H9 (cell line): ENCODE results near the gene LIPM. TPM values are rescaled to one million over a fixed set of nuclear protein-coding genes. Genes with fewer than 3 reads are reported as not detected.

Experiments
- DNase-seq: peaks from one replicate; pipeline ENCODE4 v3.0.0-alpha.2; 2017
- H2AFZ ChIP-seq: one replicate; pipeline ENCODE4 v1.6.1; 2013; ENCODE audit warnings: mild to moderate bottlenecking, low read length, control low read depth, moderate library complexity
- H2AK5ac ChIP-seq: 2 replicates; pipeline ENCODE4 v1.6.1; 2013; ENCODE audit warnings: low read length, control low read depth, mixed read lengths; ENCODE audit not compliant: insufficient read length
- H2BK120ac ChIP-seq: one replicate; pipeline ENCODE4 v1.6.1; 2013; ENCODE audit warnings: low read depth, mild to moderate bottlenecking, low read length, control low read depth, inconsistent platforms; ENCODE audit not compliant: poor library complexity, severe bottlenecking
- H2BK12ac ChIP-seq: 2 replicates; pipeline ENCODE4 v1.6.1; 2013; ENCODE audit warnings: low read length, control low read depth, mixed read lengths, low read depth; ENCODE audit not compliant: insufficient read length
- H2BK15ac ChIP-seq: 2 replicates; pipeline ENCODE4 v1.6.1; 2013; ENCODE audit warnings: low read depth, low read length, control low read depth
- H2BK20ac ChIP-seq: one replicate; pipeline ENCODE4 v1.6.1; 2013; ENCODE audit warnings: low read depth, mild to moderate bottlenecking, low read length, control low read depth, inconsistent platforms; ENCODE audit not compliant: poor library complexity, severe bottlenecking
- H2BK5ac ChIP-seq: 2 replicates; pipeline ENCODE4 v1.6.1; 2013; ENCODE audit warnings: low read length, control low read depth, mixed read lengths; ENCODE audit not compliant: insufficient read length
- H3K14ac ChIP-seq: 2 replicates; pipeline ENCODE4 v1.6.1; 2013; ENCODE audit warnings: low read length, control low read depth; ENCODE audit not compliant: insufficient read depth
- H3K18ac ChIP-seq: 2 replicates; pipeline ENCODE4 v1.6.1; 2013; ENCODE audit warnings: low read depth, mild to moderate bottlenecking, mixed read lengths, low read length, control low read depth; ENCODE audit not compliant: insufficient read length
- H3K23ac ChIP-seq: 2 replicates; pipeline ENCODE4 v1.6.1; 2013; ENCODE audit warnings: low read length, control low read depth, mixed read lengths, low read depth; ENCODE audit not compliant: insufficient read length
- H3K23me2 ChIP-seq: 2 replicates; pipeline ENCODE4 v1.6.1; 2013; ENCODE audit warnings: low read depth, mild to moderate bottlenecking, mixed read lengths, low read length, control low read depth; ENCODE audit not compliant: insufficient read length, poor library complexity, severe bottlenecking
- H3K27ac ChIP-seq: 2 replicates; pipeline ENCODE4 v1.5.1; 2013; ENCODE audit warnings: low read length, control low read depth, mixed read lengths, low read depth; ENCODE audit not compliant: insufficient read length
- H3K27me3 ChIP-seq: 2 replicates; pipeline ENCODE4 v1.6.1; 2013; ENCODE audit warnings: low read length, control low read depth, inconsistent platforms; ENCODE audit not compliant: insufficient read depth
- H3K4ac ChIP-seq: 2 replicates; pipeline ENCODE4 v1.6.1; 2013; ENCODE audit warnings: low read depth, mild to moderate bottlenecking, control low read depth, inconsistent platforms, low read length, moderate library complexity
- H3K4me1 ChIP-seq: 2 replicates; pipeline ENCODE4 v1.6.1; 2013; ENCODE audit warnings: low read length, control low read depth, inconsistent platforms; ENCODE audit not compliant: insufficient read depth
- H3K4me2 ChIP-seq: 2 replicates; pipeline ENCODE4 v1.6.1; 2013; ENCODE audit warnings: low read length, control low read depth, mixed read lengths; ENCODE audit not compliant: insufficient read length, insufficient read depth
- H3K56ac ChIP-seq: 2 replicates; pipeline ENCODE4 v1.6.1; 2013; ENCODE audit warnings: low read depth, mild to moderate bottlenecking, mixed read lengths, low read length, control low read depth; ENCODE audit not compliant: insufficient read length
- H3K79me1 ChIP-seq: 2 replicates; pipeline ENCODE4 v1.6.1; 2013; ENCODE audit warnings: low read depth, mild to moderate bottlenecking, moderate library complexity, low read length, control low read depth, inconsistent platforms; ENCODE audit not compliant: insufficient read depth, poor library complexity, severe bottlenecking
- H3K79me2 ChIP-seq: 2 replicates; pipeline ENCODE4 v1.6.1; 2013; ENCODE audit warnings: low read length, control low read depth, inconsistent platforms; ENCODE audit not compliant: insufficient read depth
- H3K9ac ChIP-seq: 2 replicates; pipeline ENCODE4 v1.6.1; 2013; ENCODE audit warnings: low read length, control low read depth, mixed read lengths; ENCODE audit not compliant: insufficient read length; ENCODE audit errors: extremely low read depth
- H3K9me3 ChIP-seq: one replicate; pipeline ENCODE4 v1.6.1; 2013; ENCODE audit warnings: low read depth, low read length, inconsistent platforms; ENCODE audit not compliant: control insufficient read depth
- H3T11ph ChIP-seq: one replicate; pipeline ENCODE4 v1.6.1; 2013; ENCODE audit warnings: mild to moderate bottlenecking, low read length, control low read depth, inconsistent platforms
- H4K20me1 ChIP-seq: one replicate; pipeline ENCODE4 v1.6.1; 2013; ENCODE audit not compliant: control insufficient read depth, insufficient read length, insufficient read depth
- H4K5ac ChIP-seq: 2 replicates; pipeline ENCODE4 v1.6.1; 2013; ENCODE audit warnings: low read depth, mild to moderate bottlenecking, mixed read lengths, low read length, control low read depth; ENCODE audit not compliant: insufficient read length
- H4K8ac ChIP-seq: replicated peaks from 2 replicates; pipeline ENCODE4 v1.6.1; 2013; ENCODE audit warnings: low read length, control low read depth, mixed read lengths, low read depth; ENCODE audit not compliant: insufficient read length
- H4K91ac ChIP-seq: 2 replicates; pipeline ENCODE4 v1.6.1; 2013; ENCODE audit warnings: low read depth, mild to moderate bottlenecking, moderate library complexity, mixed read lengths, low read length, control low read depth; ENCODE audit not compliant: insufficient read length
- H3K27ac Mint-ChIP-seq, 3 experiments: 2 replicates in 2 of 3; 3 replicates in 1 of 3; pipeline ENCODE4 v1.8.0; 2020 to 2021; ENCODE audit warnings: mixed read lengths in 3 of 3, mild to moderate bottlenecking in 1 of 3, moderate library complexity in 1 of 3
- H3K27me3 Mint-ChIP-seq: 2 replicates; pipeline ENCODE4 v1.8.0; 2021; ENCODE audit warnings: low read depth, mild to moderate bottlenecking, moderate library complexity, mixed read lengths
- H3K36me3 Mint-ChIP-seq, 3 experiments: 2 replicates in 2 of 3; 3 replicates in 1 of 3; pipeline ENCODE4 v1.8.0; 2020 to 2021; ENCODE audit warnings: low read depth in 3 of 3, mixed read lengths in 3 of 3; ENCODE audit not compliant: insufficient read depth in 1 of 3
- H3K4me1 Mint-ChIP-seq, 2 experiments: 2 replicates each; pipeline ENCODE4 v1.8.0; 2020; ENCODE audit warnings: mixed read lengths in 2 of 2
- H3K4me3 Mint-ChIP-seq, 2 experiments: 2 replicates in 1 of 2; 3 replicates in 1 of 2; pipeline ENCODE4 v1.8.0; 2020 to 2021; ENCODE audit warnings: mild to moderate bottlenecking in 2 of 2, mixed read lengths in 2 of 2, moderate library complexity in 1 of 2
- H3K9me3 Mint-ChIP-seq, 2 experiments: 2 replicates in 1 of 2; 3 replicates in 1 of 2; pipeline ENCODE4 v1.8.0; 2020; ENCODE audit warnings: mild to moderate bottlenecking in 2 of 2, mixed read lengths in 2 of 2, moderate library complexity in 1 of 2
- WGBS: extraction: QIAGEN DNeasy Blood & Tissue Kit; methylation state at CpG from one replicate; pipeline ENCODE4 v1.1.7; 2013; ENCODE audit warnings: missing lambda C conversion rate, low lambda C conversion rate, mixed read lengths; ENCODE audit not compliant: insufficient read length; ENCODE audit errors: extremely low coverage; 5-methylcytosine and 5-hydroxymethylcytosine counted together
- total RNA-seq: library from RNA; stranded (reverse); gene quantifications from 2 replicates; pipeline ENCODE4 v1.2.1, GENCODE V29; 2021
- TF ChIP-seq, protein P1 (sequence below): fragments of 200-600 bp; sonication (generic); conservative IDR thresholded peaks from 3 replicates; pipeline ENCODE4 v1.8.0; 2021; ENCODE audit warnings: antibody characterized with exemption, mild to moderate bottlenecking

The LIPM gene
- total RNA-seq, 1 experiment from 2014 or later: not detected

GRCh38 chr10:88827671-88828070 lies 25.1 kb downstream of the LIPM start:
- no peak for DNase-seq
- H3K27me3 ChIP-seq: no peaks in the 10 kb centered on the region
- no peak overlapping the region for H2AFZ ChIP-seq
- no peak overlapping the region for H3K23ac ChIP-seq
- WGBS: no CpG with 5 or more reads among the region's 2 CpGs
- H3T11ph ChIP-seq: no peak overlapping the region
- Mint-ChIP-seq H3K4me1 (0 out of 4 replicates have a peak, but pooled peaks cover 0 to 2% of the 10 kb centered on the region in 2 experiments), H3K27ac (no peak overlapping the region), H3K27me3 (peaks cover 1% of the 10 kb centered on the region; the same call in 1 of the 2 replicates), H3K9me3 (no peaks in the 10 kb centered on the region), H3K36me3 (no peaks in the 10 kb centered on the region), H3K4me3 (no peak overlapping the region)
- no peak overlapping the region for H3K18ac ChIP-seq
- H4K8ac ChIP-seq: no peak overlapping the region
- no peak overlapping the region for H2BK15ac ChIP-seq
- no peak overlapping the region for H3K56ac ChIP-seq
- H3K4ac ChIP-seq: no peak overlapping the region
- no peak overlapping the region for H2AK5ac ChIP-seq
- H2BK5ac ChIP-seq: no peak overlapping the region
- no peak overlapping the region for H4K91ac ChIP-seq
- TF ChIP-seq, protein P1, sequence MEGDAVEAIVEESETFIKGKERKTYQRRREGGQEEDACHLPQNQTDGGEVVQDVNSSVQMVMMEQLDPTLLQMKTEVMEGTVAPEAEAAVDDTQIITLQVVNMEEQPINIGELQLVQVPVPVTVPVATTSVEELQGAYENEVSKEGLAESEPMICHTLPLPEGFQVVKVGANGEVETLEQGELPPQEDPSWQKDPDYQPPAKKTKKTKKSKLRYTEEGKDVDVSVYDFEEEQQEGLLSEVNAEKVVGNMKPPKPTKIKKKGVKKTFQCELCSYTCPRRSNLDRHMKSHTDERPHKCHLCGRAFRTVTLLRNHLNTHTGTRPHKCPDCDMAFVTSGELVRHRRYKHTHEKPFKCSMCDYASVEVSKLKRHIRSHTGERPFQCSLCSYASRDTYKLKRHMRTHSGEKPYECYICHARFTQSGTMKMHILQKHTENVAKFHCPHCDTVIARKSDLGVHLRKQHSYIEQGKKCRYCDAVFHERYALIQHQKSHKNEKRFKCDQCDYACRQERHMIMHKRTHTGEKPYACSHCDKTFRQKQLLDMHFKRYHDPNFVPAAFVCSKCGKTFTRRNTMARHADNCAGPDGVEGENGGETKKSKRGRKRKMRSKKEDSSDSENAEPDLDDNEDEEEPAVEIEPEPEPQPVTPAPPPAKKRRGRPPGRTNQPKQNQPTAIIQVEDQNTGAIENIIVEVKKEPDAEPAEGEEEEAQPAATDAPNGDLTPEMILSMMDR: no peak
- H2BK12ac ChIP-seq: no peak overlapping the region
- no peak overlapping the region for H2BK20ac ChIP-seq
- H4K5ac ChIP-seq: no peak overlapping the region
- H4K20me1 ChIP-seq: no peaks in the 10 kb centered on the region
- H3K23me2 ChIP-seq: no peaks in the 10 kb centered on the region
- no peak overlapping the region for H3K4me2 ChIP-seq
- no peak overlapping the region for H3K14ac ChIP-seq
- no peak overlapping the region for H3K27ac ChIP-seq
- no peak overlapping the region for H3K9ac ChIP-seq
- no peaks in the 10 kb centered on the region for H3K79me2 ChIP-seq
- no peaks in the 10 kb centered on the region for H3K79me1 ChIP-seq
- no peaks in the 10 kb centered on the region for H3K4me1 ChIP-seq
- H2BK120ac ChIP-seq: no peak overlapping the region
- H3K9me3 ChIP-seq: no peaks in the 10 kb centered on the region
